Ishikawa (cell line): ENCODE data around the gene SYCE3.

Experiments used
- EGR1 ChIP-seq: IDR thresholded peaks from 2 replicates; pipeline ENCODE4 v1.6.1; 2012
- EP300 ChIP-seq: IDR thresholded peaks from 2 replicates; pipeline ENCODE4 v1.6.1; 2012; ENCODE audit warnings: borderline replicate concordance
- RAD21 ChIP-seq: IDR thresholded peaks from 2 replicates; pipeline ENCODE4 v1.6.1; 2012; ENCODE audit warnings: low read depth
- TAF1 ChIP-seq: IDR thresholded peaks from 2 replicates; pipeline ENCODE4 v1.6.1; 2012; ENCODE audit warnings: low read depth, mild to moderate bottlenecking
- TF ChIP-seq, protein P1 (sequence below): IDR thresholded peaks from 2 replicates; pipeline ENCODE4 v1.6.1; 2012; ENCODE audit warnings: low read depth, mild to moderate bottlenecking
- TF ChIP-seq, protein P2 (sequence below): IDR thresholded peaks from 2 replicates; pipeline ENCODE4 v1.6.1; 2012

DNA sequence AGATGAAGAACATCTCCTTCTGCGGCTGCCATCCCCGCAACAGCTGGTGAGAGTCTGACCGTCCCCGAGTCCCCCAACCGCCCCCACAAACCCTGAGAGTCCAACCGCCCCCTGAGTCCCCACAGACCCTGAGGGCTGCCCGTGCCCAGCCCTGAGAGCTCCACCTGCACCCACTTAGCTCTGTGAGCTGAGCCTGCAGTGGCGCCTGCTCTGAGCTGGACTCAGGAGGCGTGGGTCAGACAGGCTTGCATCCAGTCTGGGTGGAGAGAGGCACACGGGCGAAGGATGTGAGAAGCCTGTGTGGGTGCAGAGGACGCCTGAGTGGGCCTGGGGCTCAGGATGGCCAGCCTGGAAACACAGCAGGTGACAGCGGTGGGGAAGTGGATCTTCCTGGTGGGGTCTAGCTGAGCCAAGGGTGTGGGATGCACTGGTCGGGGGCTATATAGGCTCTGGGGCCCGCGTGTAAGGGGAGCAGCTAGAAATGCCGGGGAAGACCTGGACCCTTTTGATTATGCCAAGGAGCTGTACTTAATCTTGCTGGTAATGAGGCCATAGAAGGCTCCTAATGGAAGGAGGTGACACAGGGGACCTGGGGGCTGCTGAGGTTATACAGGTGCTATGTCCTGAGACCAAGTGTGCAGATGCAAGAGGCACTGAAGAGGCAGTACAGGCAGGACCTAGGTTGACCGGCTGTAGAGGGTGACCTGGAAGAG, 44.4 kb upstream of the SYCE3 start:
- no peak for TF ChIP-seq EP300
- TF ChIP-seq RAD21 = no peak
- TF ChIP-seq, protein P1, sequence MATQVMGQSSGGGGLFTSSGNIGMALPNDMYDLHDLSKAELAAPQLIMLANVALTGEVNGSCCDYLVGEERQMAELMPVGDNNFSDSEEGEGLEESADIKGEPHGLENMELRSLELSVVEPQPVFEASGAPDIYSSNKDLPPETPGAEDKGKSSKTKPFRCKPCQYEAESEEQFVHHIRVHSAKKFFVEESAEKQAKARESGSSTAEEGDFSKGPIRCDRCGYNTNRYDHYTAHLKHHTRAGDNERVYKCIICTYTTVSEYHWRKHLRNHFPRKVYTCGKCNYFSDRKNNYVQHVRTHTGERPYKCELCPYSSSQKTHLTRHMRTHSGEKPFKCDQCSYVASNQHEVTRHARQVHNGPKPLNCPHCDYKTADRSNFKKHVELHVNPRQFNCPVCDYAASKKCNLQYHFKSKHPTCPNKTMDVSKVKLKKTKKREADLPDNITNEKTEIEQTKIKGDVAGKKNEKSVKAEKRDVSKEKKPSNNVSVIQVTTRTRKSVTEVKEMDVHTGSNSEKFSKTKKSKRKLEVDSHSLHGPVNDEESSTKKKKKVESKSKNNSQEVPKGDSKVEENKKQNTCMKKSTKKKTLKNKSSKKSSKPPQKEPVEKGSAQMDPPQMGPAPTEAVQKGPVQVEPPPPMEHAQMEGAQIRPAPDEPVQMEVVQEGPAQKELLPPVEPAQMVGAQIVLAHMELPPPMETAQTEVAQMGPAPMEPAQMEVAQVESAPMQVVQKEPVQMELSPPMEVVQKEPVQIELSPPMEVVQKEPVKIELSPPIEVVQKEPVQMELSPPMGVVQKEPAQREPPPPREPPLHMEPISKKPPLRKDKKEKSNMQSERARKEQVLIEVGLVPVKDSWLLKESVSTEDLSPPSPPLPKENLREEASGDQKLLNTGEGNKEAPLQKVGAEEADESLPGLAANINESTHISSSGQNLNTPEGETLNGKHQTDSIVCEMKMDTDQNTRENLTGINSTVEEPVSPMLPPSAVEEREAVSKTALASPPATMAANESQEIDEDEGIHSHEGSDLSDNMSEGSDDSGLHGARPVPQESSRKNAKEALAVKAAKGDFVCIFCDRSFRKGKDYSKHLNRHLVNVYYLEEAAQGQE = no peak
- TF ChIP-seq EGR1 = no peak
- TF ChIP-seq, protein P2, sequence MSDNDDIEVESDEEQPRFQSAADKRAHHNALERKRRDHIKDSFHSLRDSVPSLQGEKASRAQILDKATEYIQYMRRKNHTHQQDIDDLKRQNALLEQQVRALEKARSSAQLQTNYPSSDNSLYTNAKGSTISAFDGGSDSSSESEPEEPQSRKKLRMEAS = no peak
- no peak for TF ChIP-seq TAF1
